HAP-1 (cell line): ENCODE measurements around the gene PMEPA1.

Source experiments
- DNase-seq, 2 experiments: peaks; one replicate each; pipeline ENCODE4 v3.0.0-alpha.2; 2016 to 2020; ENCODE audit warnings: low spot score in 2 of 2
- H3K27me3 ChIP-seq: fragments of 250-450 bp; sonication (Bioruptor Pico); 2 replicates; pipeline ENCODE4 v1.5.1; 2020; ENCODE audit warnings: low read depth, mild to moderate bottlenecking, moderate library complexity
- H3K36me3 ChIP-seq: fragments of 250-450 bp; sonication (Bioruptor Pico); replicated peaks from 2 replicates; pipeline ENCODE4 v1.5.1; 2020; ENCODE audit warnings: mild to moderate bottlenecking
- H3K4me1 ChIP-seq: fragments of 250-450 bp; sonication (Bioruptor Pico); 2 replicates; pipeline ENCODE4 v1.5.1; 2020; ENCODE audit warnings: mild to moderate bottlenecking
- H3K4me3 ChIP-seq: fragments of 250-450 bp; sonication (Bioruptor Pico); 2 replicates; pipeline ENCODE4 v1.5.1; 2020; ENCODE audit warnings: mild to moderate bottlenecking, moderate library complexity
- H3K9me3 ChIP-seq: fragments of 250-450 bp; sonication (Bioruptor Pico); 2 replicates; pipeline ENCODE4 v1.5.1; 2020; ENCODE audit warnings: mild to moderate bottlenecking, moderate library complexity
- in situ Hi-C: fragments of 300-500 bp; cut with MboI; formaldehyde crosslinking; loops from 3 replicates; pipeline ENCODE4 v1.14.3; 2020; ENCODE audit warnings: low sequenced_read_pairs, inconsistent platforms, mixed read lengths

Gene PMEPA1

GRCh38 chr20:57666834-57667157 lies 43.0 kb downstream of the PMEPA1 start:
- Histone ChIP-seq H3K4me1 (no peaks in the 10 kb centered on the region), H3K27me3 (no peaks in the 10 kb centered on the region)
- in situ Hi-C loops, result no loop called here

GRCh38 chr20:57666106-57666833 lies 43.5 kb downstream of the PMEPA1 start:
- H3K4me3 ChIP-seq, result no peak overlapping the region
- H3K9me3 ChIP-seq, result no peaks in the 10 kb centered on the region
- no peaks in the 10 kb centered on the region for H3K4me1 ChIP-seq
- in situ Hi-C loops, result no loop called here
- H3K27me3 ChIP-seq, result no peaks in the 10 kb centered on the region
- no peak for DNase-seq
- H3K36me3 ChIP-seq, result no peaks in the 10 kb centered on the region

More at GRCh38 chr20:57666834-57667157, 43.0 kb downstream of the PMEPA1 start:
- no peaks in the 10 kb centered on the region for H3K9me3 ChIP-seq
- no peaks in the 10 kb centered on the region for H3K36me3 ChIP-seq
- no peak overlapping the region for H3K4me3 ChIP-seq
- no peak for DNase-seq

GRCh38 chr20:57665589-57665971 lies 44.2 kb downstream of the PMEPA1 start:
- in situ Hi-C loops, result no loop called here
- H3K27me3 ChIP-seq, result no peaks in the 10 kb centered on the region
- H3K4me3 ChIP-seq, result no peak overlapping the region
- no peaks in the 10 kb centered on the region for H3K36me3 ChIP-seq
- DNase-seq, result no peak
- H3K9me3 ChIP-seq, result no peaks in the 10 kb centered on the region
- no peaks in the 10 kb centered on the region for H3K4me1 ChIP-seq

DNA sequence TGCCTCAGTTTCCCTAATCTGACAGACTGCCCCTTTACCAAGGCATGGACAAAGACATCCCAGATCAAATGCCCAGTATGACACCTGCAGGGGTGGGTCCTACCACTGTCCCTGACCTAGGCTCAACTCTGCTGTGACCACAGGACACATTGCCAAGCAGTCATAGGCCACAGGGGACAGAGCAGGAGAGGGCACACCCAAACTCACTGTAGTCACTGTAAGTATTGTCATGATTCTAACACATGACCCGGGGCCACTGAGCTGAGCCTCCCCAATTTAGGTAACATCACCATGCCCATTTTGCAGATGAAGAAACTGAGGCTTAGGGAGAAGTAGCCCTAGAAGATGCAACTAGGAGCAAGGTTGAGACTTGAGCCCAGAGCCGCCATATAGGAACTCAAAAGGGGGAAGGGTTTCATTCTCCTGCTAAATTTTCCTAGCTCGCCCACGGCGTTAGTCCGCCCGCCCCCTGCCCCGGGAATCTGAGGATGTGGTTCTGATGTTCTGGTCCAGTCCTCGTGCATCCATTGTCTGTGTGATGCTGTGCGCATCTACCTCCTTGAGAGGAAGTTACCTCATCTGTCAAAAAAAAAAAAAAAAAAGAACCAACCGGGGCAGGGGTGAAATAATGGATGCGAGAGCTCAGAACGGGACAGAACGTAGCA lies 44.8 kb downstream of the PMEPA1 start:
- DNase-seq, result no peak
- in situ Hi-C loops, result no loop called here
- no peaks in the 10 kb centered on the region for H3K36me3 ChIP-seq
- no peak overlapping the region for H3K4me3 ChIP-seq
- no peaks in the 10 kb centered on the region for H3K4me1 ChIP-seq
- no peaks in the 10 kb centered on the region for H3K27me3 ChIP-seq
- no peaks in the 10 kb centered on the region for H3K9me3 ChIP-seq

- Histone ChIP-seq H3K9me3 (no peaks in the 10 kb centered on the region), H3K4me3 (no peak overlapping the region), H3K27me3 (no peaks in the 10 kb centered on the region), H3K4me1 (no peaks in the 10 kb centered on the region), H3K36me3 (no peaks in the 10 kb centered on the region)
- in situ Hi-C loops, result no loop called here
- DNase-seq, result no peak
Measured at GRCh38 chr20:57664476-57664875, 45.3 kb downstream of the PMEPA1 start.

DNA sequence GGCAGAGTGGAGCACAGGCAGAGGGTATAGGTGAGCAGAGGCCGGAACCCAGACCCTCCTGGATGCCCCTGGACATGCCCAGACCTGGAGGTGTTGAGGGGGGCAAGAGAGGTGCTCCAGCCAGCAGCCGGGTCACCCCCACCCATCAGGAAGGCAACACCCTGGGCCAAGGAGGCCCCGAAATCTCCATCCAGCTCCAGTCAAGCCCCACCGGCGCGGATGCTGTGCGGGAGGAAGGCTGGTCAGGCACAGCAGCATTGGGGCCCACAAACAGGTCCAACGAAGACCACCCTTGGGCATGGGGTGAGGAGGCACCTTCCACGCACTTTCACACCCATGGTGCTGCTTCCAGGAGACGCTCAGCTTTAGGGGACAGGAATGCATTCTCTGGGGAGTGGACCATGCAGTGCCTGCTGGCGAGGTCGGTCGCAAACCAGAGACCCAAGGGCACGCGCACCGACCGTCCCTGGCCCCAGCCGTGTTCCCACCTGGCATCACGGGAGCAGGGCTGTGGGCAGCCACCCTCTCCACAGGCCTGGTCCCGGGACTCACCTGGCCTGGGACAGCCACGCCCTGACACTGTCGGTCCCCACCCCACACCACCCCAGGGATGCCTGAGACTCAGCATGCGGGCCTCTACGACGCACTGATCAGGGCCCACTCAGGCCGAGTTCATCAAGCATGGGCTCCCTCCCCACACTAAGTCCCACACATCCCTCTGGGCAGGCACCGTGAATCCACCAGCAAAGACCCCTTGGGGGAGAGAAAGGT lies 45.9 kb downstream of the PMEPA1 start:
- in situ Hi-C loops, result no loop called here

DNA sequence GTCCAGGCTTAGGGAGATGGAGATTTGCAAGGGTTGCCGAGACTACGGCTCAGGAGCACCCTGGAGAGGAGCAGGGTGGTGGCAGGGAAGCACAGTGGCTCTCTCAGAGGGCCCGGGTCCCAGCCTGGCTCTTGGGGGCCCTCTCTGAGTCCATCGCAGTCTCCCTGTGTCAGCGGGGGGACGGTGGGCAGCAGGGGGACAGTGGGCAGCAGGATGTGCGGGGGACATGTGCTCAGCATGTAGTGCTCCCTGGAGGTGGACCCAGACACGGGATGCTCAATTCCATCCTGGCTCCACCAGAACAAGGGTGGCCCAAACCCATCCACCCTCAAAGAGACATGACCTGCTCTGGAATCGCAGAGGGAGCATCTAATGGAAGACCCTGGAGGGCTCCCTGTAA lies 46.6 kb downstream of the PMEPA1 start:
- Histone ChIP-seq H3K36me3 (no peaks in the 10 kb centered on the region), H3K27me3 (no peaks in the 10 kb centered on the region), H3K9me3 (no peaks in the 10 kb centered on the region), H3K4me3 (no peak overlapping the region), H3K4me1 (no peaks in the 10 kb centered on the region)
- no peak for DNase-seq
- in situ Hi-C loops, result no loop called here

More for the DNA sequence above, 45.9 kb downstream of the PMEPA1 start:
- H3K4me3 ChIP-seq, result no peak overlapping the region
- H3K27me3 ChIP-seq, result no peaks in the 10 kb centered on the region
- H3K4me1 ChIP-seq, result no peaks in the 10 kb centered on the region
- DNase-seq, result no peak
- H3K36me3 ChIP-seq, result no peaks in the 10 kb centered on the region
- no peaks in the 10 kb centered on the region for H3K9me3 ChIP-seq

GRCh38 chr20:57662456-57663240 lies 47.2 kb downstream of the PMEPA1 start:
- DNase-seq, result no peak
- in situ Hi-C loops, result no loop called here
- Histone ChIP-seq H3K4me1 (no peaks in the 10 kb centered on the region), H3K9me3 (no peaks in the 10 kb centered on the region), H3K4me3 (no peak overlapping the region), H3K36me3 (no peaks in the 10 kb centered on the region), H3K27me3 (no peaks in the 10 kb centered on the region)

DNA sequence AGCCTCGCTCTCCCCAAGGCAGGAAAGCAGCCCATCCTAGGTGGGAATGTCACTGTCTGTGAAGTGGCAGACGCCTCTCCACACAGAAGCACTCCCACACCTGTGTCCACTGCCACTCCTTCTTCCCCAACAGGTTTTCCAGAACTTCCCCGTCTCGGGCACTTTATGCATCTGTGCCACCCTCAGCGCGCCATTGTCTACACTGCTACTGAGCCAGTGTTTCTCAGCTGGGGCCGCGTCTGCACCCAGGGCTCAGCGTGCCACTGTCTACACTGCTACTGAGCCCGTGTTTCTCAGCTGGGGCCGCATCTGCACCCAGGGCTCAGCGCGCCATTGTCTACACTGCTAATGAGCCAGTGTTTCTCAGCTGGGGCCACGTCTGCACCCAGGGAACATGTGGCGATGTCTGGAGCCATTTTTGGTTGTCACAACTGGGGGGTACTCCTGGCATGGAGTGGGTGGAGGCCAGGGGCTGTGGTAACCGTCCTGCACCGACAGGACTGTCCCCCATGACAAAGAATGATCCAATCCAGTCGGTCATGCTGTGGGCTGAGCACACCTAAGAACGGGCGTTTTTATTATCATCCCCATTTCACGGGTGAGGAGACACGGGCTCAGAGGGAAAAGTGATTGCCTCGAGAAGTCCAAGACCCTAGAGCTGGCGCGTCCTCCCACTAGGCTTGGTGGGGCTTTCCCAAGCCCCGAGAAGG lies 47.9 kb downstream of the PMEPA1 start:
- Histone ChIP-seq H3K36me3 (no peaks in the 10 kb centered on the region), H3K4me3 (no peak overlapping the region), H3K27me3 (no peaks in the 10 kb centered on the region), H3K9me3 (no peaks in the 10 kb centered on the region), H3K4me1 (no peaks in the 10 kb centered on the region)
- in situ Hi-C loops, result no loop called here
- no peak for DNase-seq

GRCh38 chr20:57660922-57661745 lies 48.7 kb downstream of the PMEPA1 start:
- H3K4me3 ChIP-seq, result no peak overlapping the region
- in situ Hi-C loops, result no loop called here
- DNase-seq, result no peak
- no peaks in the 10 kb centered on the region for H3K9me3 ChIP-seq
- H3K4me1 ChIP-seq, result no peaks in the 10 kb centered on the region
- H3K27me3 ChIP-seq, result no peaks in the 10 kb centered on the region
- H3K36me3 ChIP-seq, result no peaks in the 10 kb centered on the region

- Histone ChIP-seq H3K4me3 (no peak overlapping the region), H3K4me1 (no peaks in the 10 kb centered on the region), H3K27me3 (no peaks in the 10 kb centered on the region), H3K36me3 (no peaks in the 10 kb centered on the region), H3K9me3 (no peaks in the 10 kb centered on the region)
- DNase-seq, result no peak
- in situ Hi-C loops, result no loop called here
Measured at GRCh38 chr20:57660181-57660921, 49.5 kb downstream of the PMEPA1 start.

DNA sequence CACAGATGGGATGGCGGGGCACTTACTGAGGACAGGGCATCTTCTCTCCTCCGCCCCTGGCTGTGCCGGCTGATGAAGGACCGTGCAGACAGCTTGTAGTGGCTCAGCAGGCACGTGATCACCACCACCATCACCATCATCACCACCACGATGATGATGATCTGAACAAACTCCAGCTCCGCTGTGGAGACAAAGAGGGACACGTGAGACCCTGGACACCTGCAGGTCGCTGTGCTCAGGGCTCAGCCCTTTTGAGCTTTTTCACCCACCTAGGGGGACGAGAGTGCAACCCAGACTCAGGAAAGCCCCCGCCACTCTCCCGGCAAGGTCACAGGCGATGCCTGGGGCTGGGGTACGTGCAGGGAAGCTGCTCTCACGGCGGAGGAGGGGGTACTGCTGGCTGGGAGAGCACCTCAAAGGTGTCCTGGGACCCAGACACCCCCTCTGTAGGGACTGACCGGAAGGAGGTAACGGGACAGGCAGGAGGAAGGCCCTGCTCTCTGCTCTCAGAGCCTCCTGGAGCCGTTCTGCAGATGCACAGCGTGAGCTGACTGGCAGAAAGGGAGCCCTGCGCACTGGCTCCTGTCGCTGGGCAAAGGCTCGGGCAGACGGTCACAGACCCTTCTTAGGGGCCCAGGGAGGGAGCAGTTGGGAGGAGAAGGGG lies 50.2 kb downstream of the PMEPA1 start:
- no peak overlapping the region for H3K4me3 ChIP-seq
- DNase-seq, result no peak
- no peaks in the 10 kb centered on the region for H3K27me3 ChIP-seq

More for the DNA sequence above, 50.2 kb downstream of the PMEPA1 start:
- Histone ChIP-seq H3K36me3 (no peaks in the 10 kb centered on the region), H3K4me1 (no peaks in the 10 kb centered on the region), H3K9me3 (no peaks in the 10 kb centered on the region)
- in situ Hi-C loops, result no loop called here
